ENCODE data around the gene ATP5PO. TPM values are rescaled to one million over a fixed set of nuclear protein-coding genes. Genes with fewer than 3 reads are reported as not detected.

The ATP5PO gene
- total RNA-seq, 4 donors from 2014 or later, result 115 to 162 (median 139) TPM

GRCh38 chr21:33908760-33909159 is 6.8 kb downstream of the ATP5PO start:
- DNase-seq (ENCODE audit: low spot score in 2 of 2), result no peak
- no peak overlapping the region for H3K4me3 ChIP-seq (ENCODE audit: low read depth, poor library complexity, severe bottlenecking)
- TF ChIP-seq, protein P1, sequence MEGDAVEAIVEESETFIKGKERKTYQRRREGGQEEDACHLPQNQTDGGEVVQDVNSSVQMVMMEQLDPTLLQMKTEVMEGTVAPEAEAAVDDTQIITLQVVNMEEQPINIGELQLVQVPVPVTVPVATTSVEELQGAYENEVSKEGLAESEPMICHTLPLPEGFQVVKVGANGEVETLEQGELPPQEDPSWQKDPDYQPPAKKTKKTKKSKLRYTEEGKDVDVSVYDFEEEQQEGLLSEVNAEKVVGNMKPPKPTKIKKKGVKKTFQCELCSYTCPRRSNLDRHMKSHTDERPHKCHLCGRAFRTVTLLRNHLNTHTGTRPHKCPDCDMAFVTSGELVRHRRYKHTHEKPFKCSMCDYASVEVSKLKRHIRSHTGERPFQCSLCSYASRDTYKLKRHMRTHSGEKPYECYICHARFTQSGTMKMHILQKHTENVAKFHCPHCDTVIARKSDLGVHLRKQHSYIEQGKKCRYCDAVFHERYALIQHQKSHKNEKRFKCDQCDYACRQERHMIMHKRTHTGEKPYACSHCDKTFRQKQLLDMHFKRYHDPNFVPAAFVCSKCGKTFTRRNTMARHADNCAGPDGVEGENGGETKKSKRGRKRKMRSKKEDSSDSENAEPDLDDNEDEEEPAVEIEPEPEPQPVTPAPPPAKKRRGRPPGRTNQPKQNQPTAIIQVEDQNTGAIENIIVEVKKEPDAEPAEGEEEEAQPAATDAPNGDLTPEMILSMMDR (IDR thresholded peaks at IDR 0.05), result no peak
- no peak for TF ChIP-seq POLR2A (IDR thresholded peaks at IDR 0.05)
- WGBS, 2 donors, result 86 to 93% methylated on average over 6 of the region's 6 CpGs
- intact Hi-C loops (cut with DNase I; ENCODE audit: low total_unique reads), result no loop called here

DNA sequence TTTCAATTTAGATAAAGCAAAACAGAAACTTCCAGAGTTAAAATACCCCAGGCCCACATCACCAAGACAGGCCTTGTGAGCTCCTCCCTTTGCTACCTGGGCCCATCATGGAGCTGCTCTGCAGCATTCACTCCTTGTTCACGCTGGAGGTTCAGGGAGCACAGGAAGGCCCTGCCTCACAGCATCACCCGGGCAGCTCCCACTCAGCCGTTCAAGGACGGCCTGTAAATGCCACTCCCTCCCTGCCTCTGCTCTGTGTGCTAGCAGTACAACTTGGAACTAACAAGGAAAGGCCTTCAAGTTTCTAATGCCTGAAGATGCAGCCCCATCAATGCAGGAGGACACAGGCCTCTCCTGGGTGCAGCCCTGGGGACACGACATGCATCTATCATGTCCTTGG is 11.6 kb downstream of the ATP5PO start:
- no peak overlapping the region for H3K4me3 ChIP-seq (ENCODE audit: low read depth, poor library complexity, severe bottlenecking)
- intact Hi-C loops (cut with DNase I; ENCODE audit: low total_unique reads), result no loop called here
- WGBS, 2 donors, result 81 to 84% methylated on average over 5 of the region's 5 CpGs
- no peak for DNase-seq (ENCODE audit: low spot score in 2 of 2)
- TF ChIP-seq POLR2A (IDR thresholded peaks at IDR 0.05), result no peak
- TF ChIP-seq, protein P1 (IDR thresholded peaks at IDR 0.05), result no peak

GRCh38 chr21:33902349-33902748 is 13.3 kb downstream of the ATP5PO start:
- no peak overlapping the region for H3K4me3 ChIP-seq (ENCODE audit: low read depth, poor library complexity, severe bottlenecking)
- peak in 1 of 2 donors; percentile 67 for DNase-seq (ENCODE audit: low spot score in 2 of 2)
- intact Hi-C loops (cut with DNase I; ENCODE audit: low total_unique reads), result no loop called here
- TF ChIP-seq, protein P1 (IDR thresholded peaks at IDR 0.05), result no peak
- no peak for TF ChIP-seq POLR2A (IDR thresholded peaks at IDR 0.05)
- WGBS, 2 donors, result 85% methylated on average over 6 of the region's 6 CpGs

- TF ChIP-seq POLR2A (IDR thresholded peaks at IDR 0.05), result no peak
- TF ChIP-seq, protein P1 (IDR thresholded peaks at IDR 0.05), result no peak
- WGBS, 2 donors, result 53 to 55% methylated on average over 11 to 13 of the region's 13 CpGs
- peak in 1 of 2 donors; percentile 86 for DNase-seq (ENCODE audit: low spot score in 2 of 2)
- no peak overlapping the region for H3K4me3 ChIP-seq (ENCODE audit: low read depth, poor library complexity, severe bottlenecking)
- intact Hi-C loops (cut with DNase I; ENCODE audit: low total_unique reads), result no loop called here
Measured at GRCh38 chr21:33901412-33902288, 14.0 kb downstream of the ATP5PO start.

GRCh38 chr21:33899199-33899598 is 16.4 kb downstream of the ATP5PO start:
- intact Hi-C loops (cut with DNase I; ENCODE audit: low total_unique reads), result no loop called here
- peak in 1 of 2 donors; percentile 73 for DNase-seq (ENCODE audit: low spot score in 2 of 2)
- 80 to 82% methylated on average over 5 of the region's 5 CpGs for WGBS, 2 donors
- no peak overlapping the region for H3K4me3 ChIP-seq (ENCODE audit: low read depth, poor library complexity, severe bottlenecking)
- TF ChIP-seq POLR2A (IDR thresholded peaks at IDR 0.05), result no peak
- TF ChIP-seq, protein P1 (IDR thresholded peaks at IDR 0.05), result no peak
